HG02938 (cell line): ENCODE data around the gene TNFRSF14.
"Not testable (repeated sequence)": the region's sequence is repeated elsewhere in the genome, so short reads cannot be mapped to it uniquely, and the experiment has no call there.

Experiments used
- ATAC-seq: cut with Tn5 transposase; IDR thresholded peaks from one replicate; pipeline ENCODE4 v1.9.1; 2021; ENCODE audit warnings: mild to moderate bottlenecking, moderate library complexity; ENCODE audit not compliant: unreplicated experiment

TNFRSF14 gene

DNA sequence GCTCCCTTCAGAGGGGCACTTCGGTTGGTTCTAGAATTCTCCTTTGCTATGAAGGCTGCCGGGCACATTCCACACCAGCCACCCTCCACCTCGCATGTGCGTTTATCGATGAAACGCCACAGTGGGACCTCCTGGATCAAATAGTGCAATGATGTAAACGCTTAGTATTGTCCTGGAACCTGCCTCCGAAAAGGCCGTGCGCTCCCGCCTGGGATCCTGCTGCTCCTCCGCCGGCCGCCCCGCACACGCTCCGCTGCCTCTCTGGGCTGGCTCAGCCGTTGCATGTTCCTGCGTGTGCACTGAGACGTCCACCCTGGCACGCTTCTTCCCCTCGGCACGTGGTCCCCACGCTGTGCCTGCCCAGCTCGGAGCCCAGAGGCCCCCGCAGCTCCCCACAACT, 4.0 kb upstream of the TNFRSF14 start:
- ATAC-seq, result no peak

DNA sequence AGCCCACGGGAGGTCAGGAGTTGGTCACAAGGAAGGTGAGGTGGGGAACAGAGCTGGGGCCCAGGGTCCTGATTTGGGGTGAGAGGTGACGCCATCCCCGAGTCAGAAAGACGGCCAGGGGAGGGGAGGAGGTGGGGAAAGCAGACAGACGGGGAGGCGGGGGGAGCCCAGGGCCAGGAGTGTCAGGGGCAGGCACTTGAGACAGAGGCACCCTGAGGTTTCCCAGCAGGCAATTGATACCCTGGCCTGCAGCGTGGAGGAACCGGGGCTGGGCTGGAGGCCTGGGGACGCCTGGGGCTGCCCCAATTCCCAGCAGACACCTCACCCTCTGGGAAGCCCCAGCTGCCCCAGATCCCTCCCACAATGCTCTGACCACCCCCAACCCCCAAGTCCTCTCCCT, 3.1 kb upstream of the TNFRSF14 start:
- not testable (repeated sequence) for ATAC-seq

DNA sequence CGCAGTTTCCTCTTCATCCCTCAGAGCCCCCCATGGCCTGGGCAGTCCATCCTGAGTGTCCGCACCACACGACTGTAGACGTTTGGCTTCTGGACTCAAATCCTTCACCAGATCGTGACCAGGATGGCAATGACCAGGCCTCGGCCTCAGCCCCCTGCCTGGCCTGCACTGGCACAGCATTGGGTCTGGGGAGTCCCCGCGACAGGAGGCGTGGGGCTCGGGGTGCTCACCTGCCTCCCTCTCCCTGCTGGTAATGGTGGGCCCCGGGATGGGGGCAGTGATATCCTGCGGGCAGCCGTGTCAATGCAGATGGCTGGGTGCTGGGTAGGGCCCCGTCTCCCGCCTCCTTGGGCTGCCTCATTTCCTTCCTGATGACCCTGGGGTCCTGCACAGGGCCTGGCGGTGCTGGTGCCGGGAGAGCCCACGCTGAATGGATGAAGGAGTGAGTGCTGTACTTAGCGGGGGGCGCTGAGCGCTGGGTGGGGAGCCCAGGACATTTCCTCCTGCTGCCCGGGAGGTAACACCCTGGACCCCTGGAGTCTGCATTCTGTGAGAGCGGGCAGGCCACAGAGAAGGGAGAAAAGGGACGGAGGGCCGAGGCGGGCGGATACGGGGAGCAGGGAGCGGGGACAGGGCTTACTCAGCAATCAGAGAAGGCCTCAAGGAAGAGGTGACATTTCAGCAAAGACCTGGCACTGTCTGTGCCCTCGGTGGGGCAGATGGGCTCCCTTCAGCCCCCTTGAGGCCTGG, 2.1 kb upstream of the TNFRSF14 start:
- no peak for ATAC-seq

DNA sequence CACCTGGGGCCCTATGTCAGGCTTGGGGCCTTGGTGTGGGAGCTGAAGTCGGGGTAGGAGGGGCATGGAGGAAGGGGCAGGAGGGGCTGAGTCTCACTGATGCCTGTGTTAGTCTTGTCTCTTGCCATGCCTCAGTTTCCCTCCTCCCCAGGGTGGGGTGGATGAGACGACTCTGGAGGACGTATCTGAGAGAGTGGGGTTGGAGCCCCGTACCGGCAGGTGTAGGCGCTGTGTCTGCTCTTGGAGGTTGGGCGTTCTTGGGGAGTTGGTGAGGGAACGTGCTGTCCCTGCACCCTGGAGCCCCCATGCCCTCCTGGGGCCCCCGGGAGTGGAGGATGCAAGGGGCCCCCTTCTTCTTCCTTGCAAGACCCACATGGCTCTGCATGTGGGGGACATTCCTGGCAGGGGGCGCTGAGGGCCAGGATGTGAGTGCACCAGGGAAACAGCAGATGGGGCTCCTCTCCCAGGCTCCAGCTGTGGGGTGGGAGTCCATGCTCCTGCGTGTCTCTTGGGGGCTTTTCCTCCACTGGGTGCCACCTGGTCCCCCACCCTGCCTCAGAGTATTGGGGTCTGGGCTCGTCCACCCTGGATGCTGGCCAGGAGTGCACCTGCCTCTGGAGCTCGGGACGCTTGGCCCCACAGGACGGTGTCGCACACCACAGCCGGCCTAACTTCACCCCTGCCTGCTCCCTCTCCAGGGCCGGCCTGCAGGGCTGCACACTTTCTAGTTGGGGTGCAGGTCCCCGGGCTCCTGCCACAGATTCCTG, 1.4 kb upstream of the TNFRSF14 start:
- ATAC-seq, result no peak

DNA sequence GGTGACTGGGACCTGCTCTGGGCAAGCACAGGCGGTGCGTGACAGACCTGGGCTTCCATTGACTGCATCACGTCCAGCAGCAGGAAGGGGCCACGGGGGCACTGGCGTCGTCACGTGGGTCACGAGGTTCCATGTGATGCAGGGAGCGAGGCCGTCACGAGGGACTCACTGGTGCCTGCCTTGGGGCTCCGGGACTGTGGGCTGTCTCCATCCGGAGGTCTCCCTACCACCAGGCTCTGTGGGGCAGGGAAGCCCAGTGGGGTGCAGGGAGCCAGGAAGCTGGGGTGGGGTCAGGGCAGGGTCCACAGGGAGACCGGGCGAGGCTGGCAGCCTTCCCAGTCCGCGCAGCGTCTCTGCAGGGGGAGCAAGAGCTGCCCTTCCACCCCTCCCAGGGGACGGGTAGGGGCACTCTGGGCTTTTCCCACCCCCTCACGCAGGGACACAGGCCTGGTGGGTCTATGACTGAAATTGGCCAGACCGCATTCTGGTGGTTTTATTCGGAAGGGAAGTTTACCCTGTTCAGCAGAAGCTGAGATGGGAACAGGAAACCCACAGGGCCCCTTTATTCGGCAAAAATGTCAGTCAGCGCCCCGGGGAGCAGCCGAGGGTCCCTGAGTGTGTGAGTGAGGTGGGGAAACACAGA, 416 bp upstream of the TNFRSF14 start:
- peak; percentile 26 for ATAC-seq

DNA sequence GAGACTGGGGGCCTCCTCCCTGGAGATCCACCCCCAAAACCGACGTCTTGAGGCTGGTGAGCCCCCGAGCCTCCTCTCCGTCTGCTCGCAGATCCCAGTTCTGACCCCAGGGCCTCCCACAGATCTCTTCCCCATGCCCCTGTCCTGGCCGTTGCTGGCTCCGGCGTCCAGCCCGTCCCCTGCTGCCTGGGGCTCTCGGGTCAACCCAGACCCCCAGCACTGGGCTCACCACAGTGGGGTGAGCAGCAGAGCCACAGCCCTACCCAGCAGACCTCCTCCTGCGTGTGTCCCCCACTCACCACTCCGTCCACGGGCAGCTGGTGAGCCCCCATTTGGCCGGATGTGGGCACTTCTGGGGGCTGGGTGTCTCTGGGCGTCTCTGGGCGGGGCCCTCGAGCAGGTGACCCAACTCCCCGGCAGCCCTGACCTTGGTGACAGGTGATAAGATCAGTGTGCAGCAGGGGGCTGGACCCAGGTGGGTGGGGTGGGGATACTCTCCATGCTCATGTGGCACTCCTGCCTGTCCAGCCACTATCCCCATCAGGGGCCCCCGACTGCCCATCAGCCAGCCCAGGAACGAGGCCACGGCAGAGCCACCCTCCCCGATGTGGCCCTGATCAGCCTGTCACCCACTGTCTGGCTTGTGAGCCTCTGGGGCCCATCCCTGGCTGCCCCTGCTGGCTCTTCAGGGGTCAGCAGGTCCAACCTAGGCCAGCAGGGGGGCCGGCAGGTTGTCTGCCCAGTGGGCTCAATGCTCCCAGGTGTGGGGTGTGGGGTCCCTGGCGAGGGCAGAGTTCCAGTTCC, 709 bp downstream of the TNFRSF14 start:
- ATAC-seq, result peak; percentile 28

DNA sequence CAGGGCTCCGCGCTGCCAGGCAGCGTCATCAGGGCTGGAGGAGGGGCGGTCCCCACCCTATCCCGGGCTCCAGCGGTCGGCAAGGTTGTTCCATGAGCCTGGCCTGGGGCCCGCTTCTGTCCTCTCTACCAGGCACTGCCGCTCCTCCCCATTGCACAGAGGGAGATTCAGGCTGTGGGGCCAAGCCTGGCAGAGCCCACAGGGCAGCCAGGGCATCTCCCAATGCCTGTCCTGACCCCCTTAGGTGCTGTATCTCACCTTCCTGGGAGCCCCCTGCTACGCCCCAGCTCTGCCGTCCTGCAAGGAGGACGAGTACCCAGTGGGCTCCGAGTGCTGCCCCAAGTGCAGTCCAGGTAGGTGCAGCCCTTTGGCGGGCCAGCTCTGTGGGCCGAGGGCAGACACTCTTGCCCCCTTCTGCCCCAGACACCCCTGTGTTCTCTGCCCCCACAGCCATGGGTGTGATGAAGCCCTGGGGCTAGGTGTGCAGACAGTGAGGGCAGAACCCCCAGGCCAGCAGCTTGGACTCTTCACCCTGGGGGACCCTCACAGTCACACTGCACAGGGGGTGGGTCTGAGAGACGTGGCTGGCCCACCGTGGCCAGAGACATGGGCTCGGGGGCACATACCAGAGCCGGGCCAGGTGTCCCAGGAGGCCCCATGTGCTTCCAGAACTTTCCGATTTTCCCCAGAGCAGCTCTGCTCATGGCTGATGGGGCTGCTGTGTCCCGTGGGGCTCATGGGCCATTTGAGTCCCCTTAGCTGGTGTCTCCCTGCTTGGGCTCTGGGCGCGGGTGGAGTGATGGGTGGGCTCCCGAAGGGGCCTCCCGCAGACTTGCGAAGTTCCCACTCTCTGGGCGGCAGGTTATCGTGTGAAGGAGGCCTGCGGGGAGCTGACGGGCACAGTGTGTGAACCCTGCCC, 1.6 kb downstream of the TNFRSF14 start:
- no peak for ATAC-seq

DNA sequence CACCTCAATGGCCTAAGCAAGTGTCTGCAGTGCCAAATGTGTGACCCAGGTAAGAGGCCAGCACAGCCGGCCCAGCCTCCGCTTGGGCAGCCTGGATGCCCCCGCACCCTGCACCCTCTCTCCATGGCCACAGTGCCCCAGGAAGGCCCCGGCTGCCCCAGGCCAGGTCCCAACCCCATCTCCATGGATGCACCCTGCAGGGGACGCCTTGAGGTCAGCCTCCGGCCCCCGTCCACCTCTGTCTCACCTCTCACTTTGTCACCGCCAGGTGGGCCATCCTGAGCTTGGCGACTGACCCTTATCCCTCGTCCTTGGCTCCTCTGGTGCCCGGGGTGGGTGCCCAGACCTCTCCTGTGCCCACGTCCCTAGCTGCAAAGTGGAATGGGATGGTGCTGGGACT, 2.2 kb downstream of the TNFRSF14 start:
- ATAC-seq, result no peak

DNA sequence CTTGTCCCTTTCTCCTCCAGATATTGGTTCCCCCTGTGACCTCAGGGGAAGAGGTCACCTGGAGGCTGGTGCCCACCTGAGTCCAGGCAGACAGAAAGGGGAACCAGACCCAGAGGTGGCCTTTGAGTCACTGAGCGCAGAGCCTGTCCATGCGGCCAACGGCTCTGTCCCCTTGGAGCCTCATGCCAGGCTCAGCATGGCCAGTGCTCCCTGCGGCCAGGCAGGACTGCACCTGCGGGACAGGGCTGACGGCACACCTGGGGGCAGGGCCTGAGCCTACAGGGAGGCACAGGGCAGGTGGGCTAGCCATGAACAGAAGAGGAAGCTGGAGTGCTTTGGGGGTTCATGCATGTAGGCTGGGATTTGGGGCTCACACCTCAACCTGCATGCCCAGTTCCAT, 2.7 kb downstream of the TNFRSF14 start:
- no peak for ATAC-seq

DNA sequence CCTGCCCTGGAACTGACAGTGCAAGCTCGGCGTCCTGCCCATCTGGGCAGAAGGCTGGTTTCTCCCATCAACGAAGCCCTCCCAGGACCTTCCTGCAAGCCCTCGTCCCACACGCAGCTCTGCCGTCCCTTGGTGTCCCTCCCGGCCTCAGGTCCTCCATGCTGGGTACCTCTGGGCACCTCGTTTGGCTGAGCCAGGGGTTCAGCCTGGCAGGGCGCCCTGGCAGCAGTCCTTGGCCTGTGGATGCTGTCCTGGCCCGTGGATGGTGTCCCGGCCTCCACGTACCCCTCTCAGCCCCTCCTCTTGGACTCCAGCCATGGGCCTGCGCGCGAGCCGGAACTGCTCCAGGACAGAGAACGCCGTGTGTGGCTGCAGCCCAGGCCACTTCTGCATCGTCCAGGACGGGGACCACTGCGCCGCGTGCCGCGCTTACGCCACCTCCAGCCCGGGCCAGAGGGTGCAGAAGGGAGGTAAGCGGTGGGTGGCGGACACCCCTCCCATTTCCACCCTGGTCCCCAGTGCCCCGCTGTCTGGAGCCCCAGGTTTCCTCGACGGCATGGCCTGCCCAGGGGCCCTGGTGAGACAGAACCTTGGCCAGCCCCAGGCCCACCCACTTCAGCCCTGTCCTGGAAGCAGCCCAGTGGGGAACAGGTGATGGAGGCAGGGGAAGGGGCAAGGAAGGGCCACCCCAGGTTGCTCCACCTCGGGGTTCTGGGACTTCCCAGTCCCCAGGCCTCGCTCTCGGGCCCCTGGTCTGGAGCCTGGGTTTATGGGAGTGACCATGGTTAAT, 3.5 kb downstream of the TNFRSF14 start:
- ATAC-seq, result no peak

DNA sequence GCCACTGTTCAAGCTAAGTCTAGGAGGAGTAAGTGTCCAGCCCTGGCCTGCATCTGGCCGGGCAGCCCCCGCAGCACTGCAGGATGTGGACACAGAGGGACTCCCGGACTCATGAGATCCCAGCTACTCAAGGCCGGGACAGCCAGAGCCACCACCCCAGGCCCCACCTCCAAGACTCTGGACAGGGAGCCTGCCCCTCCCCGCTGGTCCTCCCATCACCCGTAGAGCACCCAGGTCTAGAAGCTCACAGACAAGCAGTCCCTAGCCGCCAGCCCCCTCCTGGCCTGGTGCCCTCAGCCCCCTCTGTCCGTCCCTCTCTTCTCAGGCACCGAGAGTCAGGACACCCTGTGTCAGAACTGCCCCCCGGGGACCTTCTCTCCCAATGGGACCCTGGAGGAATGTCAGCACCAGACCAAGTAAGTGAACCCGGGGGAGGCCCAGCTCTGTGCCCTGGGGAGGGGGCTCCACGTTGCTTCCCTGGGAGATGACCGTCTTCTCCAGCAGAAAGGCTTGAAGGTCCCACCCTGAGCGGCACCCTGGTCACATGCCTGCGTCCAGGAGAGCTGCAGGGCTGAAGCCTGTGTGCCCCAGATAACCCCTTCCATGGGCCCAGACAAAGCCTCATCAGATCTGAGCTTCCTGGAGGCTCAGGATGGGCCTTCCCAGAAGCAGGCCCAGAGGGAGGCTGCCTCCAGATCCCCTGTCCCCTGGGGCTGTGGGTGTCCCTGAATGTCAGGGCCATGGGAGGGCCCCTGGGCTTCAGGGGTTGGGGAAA, 4.3 kb downstream of the TNFRSF14 start:
- ATAC-seq, result no peak

DNA sequence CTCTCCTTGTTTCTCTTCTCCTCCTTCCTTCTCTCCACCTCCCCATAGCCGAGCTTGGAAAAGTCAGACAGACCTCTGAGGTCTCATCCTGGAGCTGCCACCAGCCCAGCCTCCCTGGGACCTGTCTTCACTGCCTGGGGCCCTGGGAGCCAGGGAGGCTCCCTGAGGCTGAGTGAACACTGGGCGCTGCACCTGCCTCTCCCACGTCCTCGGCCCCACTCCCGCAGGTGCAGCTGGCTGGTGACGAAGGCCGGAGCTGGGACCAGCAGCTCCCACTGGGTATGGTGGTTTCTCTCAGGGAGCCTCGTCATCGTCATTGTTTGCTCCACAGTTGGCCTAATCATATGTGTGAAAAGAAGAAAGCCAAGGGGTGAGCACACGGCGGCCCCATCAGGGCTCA, 5.3 kb downstream of the TNFRSF14 start:
- no peak for ATAC-seq

DNA sequence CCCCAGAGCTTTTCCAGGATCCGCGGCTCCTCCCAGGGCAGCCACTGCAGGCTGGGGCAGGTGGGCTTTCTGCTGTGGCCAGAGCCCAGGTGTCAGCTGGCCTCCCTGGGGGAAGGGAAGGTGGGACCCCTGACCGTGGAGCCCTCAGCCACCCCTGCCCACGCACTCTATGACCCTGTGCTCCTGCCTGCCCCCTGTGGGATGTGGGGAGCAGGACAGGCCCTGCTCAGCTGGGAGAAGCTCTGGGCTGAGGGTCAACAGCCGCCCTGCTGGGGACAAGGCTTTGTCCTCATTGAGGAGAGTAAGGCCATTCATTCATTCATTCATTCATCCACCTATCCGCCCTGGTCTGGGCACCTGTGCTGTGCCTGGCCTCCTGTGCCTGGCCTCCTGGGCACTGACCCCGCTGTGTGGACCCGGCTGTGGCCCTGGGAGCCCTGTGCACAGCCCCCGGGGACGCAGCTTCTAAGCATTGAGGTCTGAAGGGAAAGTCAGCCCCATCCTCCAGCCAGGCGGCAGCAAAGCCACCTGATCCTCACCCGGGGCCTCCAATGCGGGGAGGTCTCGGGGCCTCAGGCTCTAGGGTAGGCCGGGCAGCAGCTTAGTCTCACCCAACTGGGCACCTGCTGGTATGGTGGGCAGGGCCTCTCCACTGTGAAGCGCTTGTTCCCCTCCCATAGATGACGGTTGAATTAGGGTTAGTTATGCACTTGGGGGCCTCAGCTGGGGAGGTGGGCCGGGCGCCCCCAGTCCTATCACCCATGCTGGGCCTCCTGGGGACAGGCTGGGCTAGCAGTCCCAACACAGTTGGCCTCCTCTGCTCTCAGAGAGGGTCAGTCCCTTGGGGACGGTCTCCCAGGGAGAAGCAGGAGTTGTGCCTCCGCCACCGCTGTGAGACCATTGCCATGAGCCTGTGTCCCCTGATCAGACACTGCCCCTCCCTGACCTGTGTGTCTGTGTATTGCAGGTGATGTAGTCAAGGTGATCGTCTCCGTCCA, 6.0 kb downstream of the TNFRSF14 start:
- ATAC-seq, result no peak

DNA sequence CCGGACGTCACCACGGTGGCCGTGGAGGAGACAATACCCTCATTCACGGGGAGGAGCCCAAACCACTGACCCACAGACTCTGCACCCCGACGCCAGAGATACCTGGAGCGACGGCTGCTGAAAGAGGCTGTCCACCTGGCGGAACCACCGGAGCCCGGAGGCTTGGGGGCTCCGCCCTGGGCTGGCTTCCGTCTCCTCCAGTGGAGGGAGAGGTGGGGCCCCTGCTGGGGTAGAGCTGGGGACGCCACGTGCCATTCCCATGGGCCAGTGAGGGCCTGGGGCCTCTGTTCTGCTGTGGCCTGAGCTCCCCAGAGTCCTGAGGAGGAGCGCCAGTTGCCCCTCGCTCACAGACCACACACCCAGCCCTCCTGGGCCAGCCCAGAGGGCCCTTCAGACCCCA, 7.0 kb downstream of the TNFRSF14 start:
- no peak for ATAC-seq

DNA sequence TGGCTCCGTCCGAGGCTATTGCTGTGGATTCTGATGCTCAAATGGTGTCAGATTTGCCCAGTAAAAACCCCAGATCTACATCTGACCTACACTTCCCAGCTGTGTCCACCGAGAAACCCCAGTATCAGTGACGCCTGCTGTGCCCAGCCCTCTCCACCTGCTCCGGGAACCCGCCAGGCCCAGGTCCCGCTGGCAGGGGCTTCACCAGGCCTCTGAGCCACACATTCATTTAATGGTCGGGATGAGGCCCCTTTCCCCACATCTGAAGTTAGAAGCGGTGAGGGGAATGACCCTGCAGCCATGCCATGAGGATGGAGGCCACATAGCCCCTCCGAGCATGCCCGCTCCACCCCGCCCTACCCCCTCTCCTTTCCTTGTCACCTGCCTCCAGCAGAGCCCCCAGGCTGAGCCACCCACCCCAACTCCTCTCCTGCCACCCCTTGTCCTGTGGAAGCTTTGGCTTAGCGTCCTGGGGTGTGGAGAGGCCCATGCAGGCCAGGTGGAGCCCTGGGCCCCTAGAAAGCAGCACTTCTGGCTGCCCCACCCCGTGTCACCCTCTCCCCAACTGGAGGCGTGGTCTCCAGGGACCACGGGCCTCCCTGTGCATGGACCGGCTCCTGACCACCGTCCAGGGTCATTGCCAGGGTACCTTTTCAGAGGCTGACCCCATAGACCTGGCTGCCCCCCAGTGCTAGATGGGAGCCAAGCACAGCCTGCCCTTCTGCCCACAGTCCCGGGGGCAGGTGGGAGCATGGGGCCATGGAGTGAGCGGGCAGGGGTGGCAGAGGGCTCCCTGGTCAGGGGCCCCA, 8.0 kb downstream of the TNFRSF14 start:
- no peak for ATAC-seq

DNA sequence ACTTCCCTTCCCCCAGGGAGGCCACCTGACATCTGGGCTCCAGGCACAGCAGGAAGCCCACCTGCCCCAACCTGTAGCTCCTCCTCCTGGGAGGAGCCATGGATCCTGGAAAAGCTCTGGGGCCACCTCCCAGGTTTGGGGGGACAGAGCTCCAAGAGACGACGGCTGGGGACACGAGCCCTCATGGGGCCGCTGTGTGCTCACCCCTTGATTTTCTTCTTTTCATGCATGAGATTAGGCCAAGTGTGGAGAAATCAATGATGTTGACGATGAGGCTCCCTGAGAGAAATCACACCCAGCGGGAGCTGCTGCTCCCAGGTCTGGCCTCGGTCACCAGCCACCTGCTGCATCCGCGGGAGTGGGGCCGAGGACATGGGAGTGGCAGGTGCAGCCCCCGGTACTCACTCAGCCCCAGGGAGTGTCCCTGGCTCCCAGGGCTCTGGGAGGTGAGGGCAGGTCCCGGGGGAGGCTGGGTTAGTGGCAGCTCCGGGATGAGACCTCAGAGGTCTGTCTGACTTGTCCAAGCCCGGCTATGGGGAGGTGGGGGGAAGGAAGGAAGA, 8.7 kb downstream of the TNFRSF14 start:
- ATAC-seq, result no peak
